GM21825 (cell line): ENCODE data around the gene MLF1.
"Not testable (repeated sequence)": the region's sequence is repeated elsewhere in the genome, so short reads cannot be mapped to it uniquely, and the experiment has no call there.

ENCODE experiments used
- ATAC-seq: cut with Tn5 transposase; IDR thresholded peaks from one replicate; pipeline ENCODE4 v1.9.1; 2021; ENCODE audit warnings: mild to moderate bottlenecking, moderate library complexity; ENCODE audit not compliant: unreplicated experiment

The MLF1 gene, protein sequence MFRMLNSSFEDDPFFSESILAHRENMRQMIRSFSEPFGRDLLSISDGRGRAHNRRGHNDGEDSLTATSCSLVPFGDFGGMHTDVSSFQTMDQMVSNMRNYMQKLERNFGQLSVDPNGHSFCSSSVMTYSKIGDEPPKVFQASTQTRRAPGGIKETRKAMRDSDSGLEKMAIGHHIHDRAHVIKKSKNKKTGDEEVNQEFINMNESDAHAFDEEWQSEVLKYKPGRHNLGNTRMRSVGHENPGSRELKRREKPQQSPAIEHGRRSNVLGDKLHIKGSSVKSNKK

GRCh38 chr3:158570999-158571702 is at the start of gene MLF1:
TSS of gene MLF1 (plus strand) at chr3:158571194. CDS start at chr3:158571301, 107 bp downstream.
- ATAC-seq, result peak; percentile 100

DNA sequence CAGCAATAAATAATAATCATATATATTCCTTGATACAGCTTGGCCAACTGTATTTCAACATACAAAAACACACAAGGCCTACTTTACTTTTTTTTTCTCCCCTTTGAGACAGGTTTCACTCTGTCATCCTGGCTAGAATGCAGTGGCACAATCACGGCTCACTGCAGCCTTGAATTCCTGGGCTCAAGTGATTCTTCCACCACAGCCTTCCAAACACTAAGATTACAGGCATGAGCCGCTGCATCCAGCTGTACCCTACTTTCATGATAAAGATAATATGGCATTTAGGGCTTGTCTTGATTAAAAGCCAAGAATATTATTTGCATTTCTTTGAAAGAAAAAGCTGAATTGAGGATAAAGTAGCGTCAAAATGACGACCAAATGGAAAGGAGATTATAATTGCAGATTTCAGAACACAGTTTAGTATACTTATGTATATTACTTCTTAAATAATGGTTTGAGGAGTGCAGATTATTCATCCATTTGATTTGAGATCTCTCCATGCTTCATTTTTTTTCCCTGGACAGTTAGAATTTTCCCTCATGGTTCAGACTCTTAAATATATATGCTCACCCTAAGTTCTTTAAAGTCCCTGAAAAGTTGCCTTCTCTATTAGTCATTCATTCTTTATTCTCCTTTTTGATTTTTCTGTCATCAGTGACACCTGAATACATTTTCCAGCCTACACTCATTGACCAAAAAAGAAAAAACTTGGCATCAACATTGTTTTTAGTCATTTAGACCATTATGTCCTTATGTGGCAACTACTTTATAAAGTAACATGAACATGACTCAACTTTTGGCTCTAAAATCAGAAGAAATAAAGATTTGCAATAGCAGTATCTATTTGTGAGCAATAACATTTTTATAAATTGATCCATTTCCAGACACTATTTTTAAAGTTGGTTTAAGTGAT is 48.5 kb upstream of the MLF1 start:
- ATAC-seq, result no peak

GRCh38 chr3:158528076-158528674 is 42.8 kb upstream of the MLF1 start:
- ATAC-seq, result no peak

- ATAC-seq, result no peak
Observed at GRCh38 chr3:158531334-158531733, 39.7 kb upstream of the MLF1 start.

DNA sequence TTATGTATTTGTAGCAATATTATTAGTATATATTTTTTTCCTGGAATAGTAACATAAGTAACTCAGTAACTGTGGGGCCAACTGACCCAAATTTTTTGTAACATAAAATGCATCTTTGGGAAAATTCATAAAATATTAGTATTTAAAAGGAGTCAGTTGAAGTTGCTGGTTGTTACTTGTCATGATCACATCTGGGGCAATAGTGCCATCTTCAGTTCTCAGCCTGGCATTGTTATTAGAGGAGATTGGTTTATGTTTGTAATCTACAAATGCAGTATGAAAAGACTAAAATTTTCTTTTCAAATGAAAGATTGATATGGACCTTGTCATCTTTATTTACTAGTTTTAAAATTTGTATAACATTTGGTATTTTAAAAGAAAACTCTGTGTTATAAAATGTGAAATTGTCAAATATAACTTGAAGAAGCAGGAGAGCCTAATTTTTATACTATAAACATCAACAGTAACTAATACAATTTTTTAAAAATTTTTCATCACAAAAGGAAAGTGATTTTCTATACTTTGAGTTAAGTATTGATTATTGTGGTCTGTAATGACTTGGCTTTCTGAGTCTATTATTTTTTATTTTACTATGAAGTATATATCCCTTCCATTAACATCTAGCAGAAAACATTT is 38.8 kb upstream of the MLF1 start:
- no peak for ATAC-seq

GRCh38 chr3:158535918-158536317 is 35.1 kb upstream of the MLF1 start:
- no peak for ATAC-seq

DNA sequence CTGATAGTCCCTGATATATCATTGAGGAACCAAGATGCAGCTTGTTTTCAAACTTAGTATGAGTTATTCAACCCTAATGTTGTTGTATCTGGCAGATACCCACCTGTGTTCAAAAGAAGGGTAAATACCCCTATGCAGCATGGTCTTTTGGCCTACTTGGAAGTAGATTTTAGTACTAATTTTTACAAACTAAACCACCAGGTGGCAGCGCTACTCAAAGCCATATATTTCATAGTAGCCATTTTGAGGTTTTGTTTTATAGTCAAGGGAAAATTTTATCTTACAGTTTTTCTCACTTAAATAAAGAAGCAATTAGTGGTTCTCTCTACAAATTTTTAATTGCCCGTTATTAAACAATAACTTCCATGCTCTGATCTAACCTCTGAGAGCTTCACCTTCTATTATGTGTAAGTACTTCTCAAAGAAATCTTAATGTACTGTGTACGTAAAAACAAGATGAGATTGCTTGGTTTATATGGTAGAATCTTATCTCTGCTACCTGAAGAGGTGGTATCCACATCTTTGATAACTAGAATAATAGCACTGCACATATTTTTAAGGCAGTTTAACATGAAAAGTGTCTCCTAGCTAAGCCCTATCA is 31.5 kb upstream of the MLF1 start:
- no peak for ATAC-seq

- no peak for ATAC-seq
Observed at GRCh38 chr3:158540066-158540465, 30.9 kb upstream of the MLF1 start.

DNA sequence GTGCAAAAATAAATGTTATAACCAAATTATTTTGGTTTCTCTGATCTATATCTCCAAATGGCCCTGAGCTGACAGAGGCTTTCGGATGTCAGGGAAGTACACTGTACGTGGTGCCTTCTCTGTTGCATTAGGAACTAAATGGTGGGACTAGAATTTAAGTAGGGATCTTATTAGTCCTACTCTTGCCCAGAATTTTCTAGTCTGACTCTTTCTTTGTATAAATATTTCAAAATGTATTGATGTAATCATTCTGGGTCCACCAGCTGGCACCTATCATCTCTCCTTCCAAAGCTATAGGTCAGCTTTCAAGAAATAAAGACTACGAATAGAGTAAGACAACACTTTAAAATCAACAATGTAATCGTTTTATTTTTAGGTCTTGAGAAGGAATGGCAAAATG is 22.3 kb upstream of the MLF1 start:
- no peak for ATAC-seq

GRCh38 chr3:158549938-158550337 is 21.1 kb upstream of the MLF1 start:
- not testable (repeated sequence) for ATAC-seq

- ATAC-seq, result no peak
Observed at GRCh38 chr3:158552124-158552523, 18.9 kb upstream of the MLF1 start.

DNA sequence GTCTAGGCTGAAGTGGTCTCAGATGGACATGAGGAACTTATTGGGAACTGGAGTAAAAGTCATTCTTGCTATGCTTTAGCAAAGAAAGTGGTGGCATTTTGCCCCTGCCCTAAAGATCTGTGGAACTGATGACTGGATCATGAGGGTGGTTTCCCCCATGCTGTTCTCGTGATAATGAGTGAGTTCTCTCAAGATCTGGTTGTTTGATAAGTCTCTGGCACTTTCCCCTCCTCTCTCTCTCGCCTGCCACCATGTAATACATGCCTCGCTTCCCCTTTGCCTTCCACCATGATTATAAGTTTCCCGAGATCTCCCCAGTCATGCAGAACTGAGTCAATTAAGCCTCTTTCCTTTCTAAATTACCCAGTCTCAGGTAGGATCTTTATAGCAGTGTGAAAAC is 11.5 kb upstream of the MLF1 start:
- ATAC-seq, result no peak

GRCh38 chr3:158560979-158561378 is 10.0 kb upstream of the MLF1 start:
- no peak for ATAC-seq

- no peak for ATAC-seq
Observed at GRCh38 chr3:158562674-158563073, 8.3 kb upstream of the MLF1 start.

- ATAC-seq, result no peak
Observed at GRCh38 chr3:158563076-158563475, 7.9 kb upstream of the MLF1 start.

GRCh38 chr3:158565076-158565475 is 5.9 kb upstream of the MLF1 start:
- ATAC-seq, result no peak

GRCh38 chr3:158568784-158569183 is 2.2 kb upstream of the MLF1 start:
- ATAC-seq, result no peak

DNA sequence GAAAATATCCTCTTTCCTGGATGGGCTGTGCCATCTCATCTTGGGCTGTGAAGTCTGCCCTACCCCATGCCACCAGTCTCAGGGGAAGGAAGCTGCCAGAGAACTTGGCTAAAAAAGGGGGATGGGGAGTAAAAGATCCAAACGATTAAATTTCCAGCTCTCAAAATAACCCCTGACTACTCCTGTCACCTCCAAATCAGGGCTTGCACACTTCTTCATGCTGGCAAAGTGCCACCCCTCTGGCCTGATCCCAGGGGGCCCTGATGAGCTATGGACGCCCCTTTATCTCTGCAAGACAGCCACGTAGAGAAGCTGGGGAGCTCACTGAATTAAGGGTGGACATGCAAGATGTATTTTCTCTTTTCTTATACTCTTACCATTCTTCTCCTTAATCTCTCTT is 1.2 kb upstream of the MLF1 start:
- no peak for ATAC-seq

DNA sequence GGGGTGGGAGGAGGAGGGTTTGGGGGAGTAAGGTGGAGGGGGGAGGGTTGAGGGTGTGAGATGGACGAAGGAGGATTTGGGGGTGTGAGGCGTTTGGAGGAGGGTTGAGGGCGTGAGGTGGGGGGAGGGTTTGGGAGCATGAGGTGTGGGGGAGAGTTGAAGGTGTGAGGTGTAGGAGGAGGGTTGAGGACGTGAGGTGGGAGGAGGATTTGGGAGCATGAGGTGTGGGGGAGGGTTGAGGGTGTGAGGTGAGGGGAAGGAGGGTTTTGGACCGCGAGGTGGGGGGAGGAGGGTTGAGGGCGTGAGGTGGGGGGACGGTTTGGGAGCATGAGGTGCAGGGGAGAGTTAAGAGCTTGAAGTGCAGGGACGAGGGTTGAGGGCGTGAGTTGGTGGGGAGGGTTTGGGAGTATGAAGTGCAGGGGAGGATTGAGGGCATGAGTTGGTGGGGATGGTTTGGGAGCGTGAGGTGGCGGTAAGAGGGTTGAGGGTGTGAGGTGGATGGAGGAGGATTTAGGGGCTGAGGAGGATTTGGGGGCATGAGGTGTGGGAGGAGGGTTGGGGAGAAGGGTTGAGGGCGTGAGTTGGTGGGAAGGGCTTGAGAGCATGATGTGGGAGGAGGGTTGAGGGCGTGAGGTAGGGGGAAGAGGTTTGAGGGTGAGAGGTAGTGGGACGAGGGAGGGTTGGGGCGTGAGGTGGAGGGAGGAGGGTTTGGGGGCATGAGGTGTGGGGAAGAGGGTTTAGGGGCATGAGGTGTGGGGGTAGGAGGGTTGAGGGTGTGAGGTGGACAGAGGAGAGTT is 1.2 kb downstream of the MLF1 start:
- ATAC-seq, result no peak

- ATAC-seq, result no peak
Observed at GRCh38 chr3:158572766-158573060, 1.7 kb downstream of the MLF1 start.
